GM12878 (cell line): Measurements from ENCODE around the gene ALDH1A2. TPM values are rescaled to one million over a fixed set of nuclear protein-coding genes. Genes with fewer than 3 reads are reported as not detected.

Experiments used
- ATAC-seq: fragments of 200-7000 bp; cut with Tn5 transposase; 3 replicates; pipeline ENCODE4 v1.9.1; 2020; ENCODE audit warnings: mild to moderate bottlenecking, moderate library complexity
- BruUV-seq: library from RNA; stranded (reverse); fragments of 400-500 nt; replicated peaks from 2 replicates; lab custom pipeline; 2021; lab: Mats Ljungman, UMichigan
- CTCF ChIA-PET: fragments of 300-600 bp; sonication (Branson Sonifier 250); formaldehyde crosslinking; extraction: SDS; loops from one replicate; lab custom pipeline; 2021; ENCODE audit warnings: inconsistent platforms; lab: Yijun Ruan, JAX
- POLR2A ChIA-PET: fragments of 350-600 bp; formaldehyde crosslinking; extraction: SDS; loops from one replicate; lab custom pipeline; 2021; ENCODE audit warnings: inconsistent platforms; lab: Charles Lee
- RAD21 ChIA-PET: fragments of 300-600 bp; sonication (Branson Sonifier 250); formaldehyde crosslinking; loops from one replicate; lab custom pipeline; 2023; ENCODE audit warnings: antibody characterized with exemption; ENCODE audit not compliant: unreplicated experiment; lab: Charles Lee
- SMC1A ChIA-PET: fragments of 300-600 bp; sonication (Branson Sonifier 250); formaldehyde crosslinking; loops from one replicate; lab custom pipeline; 2023; ENCODE audit not compliant: unreplicated experiment, uncharacterized antibody; lab: Charles Lee
- DNase-seq: peaks from one replicate; pipeline ENCODE4 v3.0.0-alpha.2; 2011; ENCODE audit warnings: low read depth, low spot score
- FAIRE-seq: peaks from 3 replicates; lab custom pipeline; 2011; peaks lifted over from hg19 to GRCh38; lab: Jason Lieb, UNC
- H2AFZ ChIP-seq: 2 replicates; pipeline ENCODE4 v1.6.0; 2011; ENCODE audit warnings: low read depth, low read length, control low read depth; ENCODE audit not compliant: control insufficient read depth
- H3K27ac ChIP-seq: 2 replicates; pipeline ENCODE4 v1.5.1; 2011; ENCODE audit warnings: control low read depth; ENCODE audit not compliant: control insufficient read depth, insufficient read depth
- H3K27me3 ChIP-seq, 2 experiments: replicated peaks in 1 of 2; 2 replicates each; pipeline versions ENCODE4 v1.6.0 to v1.6.1; 2011; ENCODE audit warnings: low read length in 1 of 2; ENCODE audit not compliant: control insufficient read depth in 2 of 2, insufficient read depth in 2 of 2
- H3K36me3 ChIP-seq, 2 experiments: 2 replicates each; pipeline ENCODE4 v1.5.1; 2011; ENCODE audit warnings: low read length in 1 of 2; ENCODE audit not compliant: control insufficient read depth in 2 of 2, insufficient read depth in 2 of 2
- H3K4me1 ChIP-seq: 2 replicates; pipeline ENCODE4 v1.6.1; 2011; ENCODE audit warnings: mild to moderate bottlenecking, low read length, moderate library complexity, mixed read lengths; ENCODE audit not compliant: control insufficient read depth, insufficient read depth
- H3K4me2 ChIP-seq: 2 replicates; pipeline ENCODE4 v1.6.0; 2011; ENCODE audit warnings: control low read depth; ENCODE audit not compliant: control insufficient read depth, insufficient read depth
- H3K4me3 ChIP-seq: fragments of 200-600 bp; sonication (generic); 2 replicates; pipeline ENCODE4 v1.5.1; 2016
- H3K79me2 ChIP-seq: 2 replicates; pipeline ENCODE4 v1.6.0; 2011; ENCODE audit warnings: low read length; ENCODE audit not compliant: control insufficient read depth, insufficient read depth
- H3K9ac ChIP-seq: 2 replicates; pipeline ENCODE4 v1.8.0; 2011; ENCODE audit warnings: low read length, control low read depth, mixed read lengths; ENCODE audit not compliant: control insufficient read depth, insufficient read depth
- H3K9me3 ChIP-seq: replicated peaks from 3 replicates; pipeline ENCODE4 v1.5.1; 2011; ENCODE audit warnings: mild to moderate bottlenecking, low read length; ENCODE audit not compliant: control insufficient read depth, insufficient read depth
- H4K20me1 ChIP-seq: 2 replicates; pipeline ENCODE4 v1.6.0; 2011; ENCODE audit not compliant: control insufficient read depth, insufficient read depth
- BHLHE40 ChIP-seq, 2 experiments: fragments of 450-650 bp in 1 of 2; IDR thresholded peaks; 2 replicates each; pipeline ENCODE4 v1.6.1; 2011 to 2017; ENCODE audit warnings: low read depth in 2 of 2, borderline replicate concordance in 1 of 2, improper control_type of control experiment in 1 of 2, low read length in 1 of 2, mild to moderate bottlenecking in 1 of 2
- CBX3 ChIP-seq: fragments of 200-600 bp; sonication (generic); IDR thresholded peaks from 2 replicates; pipeline ENCODE4 v1.6.1; 2016; ENCODE audit warnings: low read depth, borderline replicate concordance
- EED ChIP-seq: sonication (generic); IDR thresholded peaks from 2 replicates; pipeline ENCODE4 v1.6.1; 2016; ENCODE audit warnings: antibody characterized with exemption, low read depth
- FOXK2 ChIP-seq: fragments of 450-650 bp; IDR thresholded peaks from 2 replicates; pipeline ENCODE4 v1.6.1; 2017; ENCODE audit warnings: mild to moderate bottlenecking, moderate library complexity
- HCFC1 ChIP-seq: fragments of 150-350 bp; IDR thresholded peaks from 2 replicates; pipeline ENCODE4 v1.6.1; 2014; ENCODE audit warnings: low read length
- MYC ChIP-seq: IDR thresholded peaks from 2 replicates; pipeline ENCODE4 v1.6.1; 2011; ENCODE audit warnings: mild to moderate bottlenecking, low read length, moderate library complexity, inconsistent platforms; ENCODE audit not compliant: insufficient read depth, insufficient replicate concordance, insufficient read length, severe bottlenecking
- NRF1 ChIP-seq: conservative IDR thresholded peaks from 2 replicates; pipeline ENCODE4 v1.6.1; 2011; ENCODE audit warnings: mild to moderate bottlenecking, low read depth, low read length, improper control_type of control experiment
- POLR2AphosphoS5 ChIP-seq: IDR thresholded peaks from 2 replicates; pipeline ENCODE4 v1.6.1; 2011; ENCODE audit warnings: mild to moderate bottlenecking, low read length, inconsistent platforms
- SPI1 ChIP-seq: IDR thresholded peaks from 2 replicates; pipeline ENCODE4 v1.6.1; 2011; ENCODE audit warnings: low read depth, mild to moderate bottlenecking, low read length, moderate library complexity, borderline replicate concordance; ENCODE audit not compliant: insufficient read depth
- SUPT20H ChIP-seq: IDR thresholded peaks from 2 replicates; pipeline ENCODE4 v1.6.1; 2011; ENCODE audit warnings: low read depth, mild to moderate bottlenecking, low read length, moderate library complexity, borderline replicate concordance; ENCODE audit not compliant: control insufficient read depth
- TAF1 ChIP-seq: IDR thresholded peaks from 2 replicates; pipeline ENCODE4 v1.6.1; 2011; ENCODE audit warnings: mild to moderate bottlenecking, low read depth, low read length, borderline replicate concordance
- YBX1 ChIP-seq: fragments of 450-650 bp; IDR thresholded peaks from 2 replicates; pipeline ENCODE4 v1.6.1; 2016; ENCODE audit warnings: antibody characterized with exemption
- ZBTB33 ChIP-seq: fragments of 450-650 bp; IDR thresholded peaks from 2 replicates; pipeline ENCODE4 v1.6.1; 2017; ENCODE audit warnings: mild to moderate bottlenecking
- ZNF217 ChIP-seq: fragments of 450-650 bp; IDR thresholded peaks from 2 replicates; pipeline ENCODE4 v1.6.1; 2017; ENCODE audit warnings: antibody characterized with exemption, mild to moderate bottlenecking
- ZZZ3 ChIP-seq: IDR thresholded peaks from 2 replicates; pipeline ENCODE4 v1.6.1; 2011; ENCODE audit warnings: low read depth; ENCODE audit not compliant: control insufficient read depth, insufficient read length
- WGBS: methylation state at CpG from one replicate; pipeline ENCODE4 v1.1.6; 2016; ENCODE audit warnings: low lambda C conversion rate; ENCODE audit not compliant: insufficient replicate concordance, insufficient coverage; ENCODE audit errors: missing lambda C conversion rate; 5-methylcytosine and 5-hydroxymethylcytosine counted together
- in situ Hi-C: fragments of 300-500 bp; cut with MboI; formaldehyde crosslinking; loops from 9 replicates; pipeline ENCODE4 v1.14.3; 2018; ENCODE audit warnings: mixed read lengths
- intact Hi-C: fragments of 100-400 bp; cut with micrococcal nuclease; formaldehyde crosslinking; loops from one replicate; pipeline ENCODE4 v1.14.2; 2022; ENCODE audit not compliant: unreplicated experiment
- polyA plus RNA-seq, 11 experiments: library from polyadenylated mRNA; depleted of rRNA in 4 of 11; unstranded in 6 of 11; stranded (reverse) in 5 of 11; fragments of >200 nt; fragmentation: Nextera tagmentation in 4 of 11; fragmentation: Illumina TruSeq in 1 of 11; extraction: Ambion mirVana in 4 of 11; extraction: Trizol in 1 of 11; gene quantifications; 1 replicate in 1 of 11; 2 replicates in 10 of 11; pipeline versions ENCODE4 v1.2.1 to v1.2.3, GENCODE V29; 2011 to 2016; ENCODE audit warnings: inconsistent platforms in 2 of 11, missing spikeins in 2 of 11, low read depth in 1 of 11
- total RNA-seq, 4 experiments: library from RNA; depleted of rRNA in 3 of 4; stranded (reverse); fragments of >200 nt in 3 of 4; fragmentation: Illumina TruSeq in 1 of 4; extraction: Trizol in 1 of 4; gene quantifications; 2 replicates each; pipeline versions ENCODE4 v1.2.1 to v1.2.3, GENCODE V29; 2013 to 2021
- TF ChIP-seq, protein P1 (sequence below): fragments of 450-650 bp; IDR thresholded peaks from 2 replicates; pipeline ENCODE4 v1.6.1; 2017; ENCODE audit warnings: borderline replicate concordance
- TF ChIP-seq, protein P2 (sequence below): fragments of 450-650 bp; IDR thresholded peaks from 2 replicates; pipeline ENCODE4 v1.6.1; 2014; ENCODE audit warnings: mild to moderate bottlenecking
- TF ChIP-seq, protein P3 (sequence below): IDR thresholded peaks from 2 replicates; pipeline ENCODE4 v1.6.1; 2012; ENCODE audit warnings: low read depth, low read length, improper control_type of control experiment

Gene ALDH1A2
- total and polyA plus RNA-seq, 10 of the 15 experiments (the other 5 are each of a cell fraction or from before 2014, with no cell fraction given), result 0.06 to 0.92 (median 0.18) TPM; not detected in 5

DNA sequence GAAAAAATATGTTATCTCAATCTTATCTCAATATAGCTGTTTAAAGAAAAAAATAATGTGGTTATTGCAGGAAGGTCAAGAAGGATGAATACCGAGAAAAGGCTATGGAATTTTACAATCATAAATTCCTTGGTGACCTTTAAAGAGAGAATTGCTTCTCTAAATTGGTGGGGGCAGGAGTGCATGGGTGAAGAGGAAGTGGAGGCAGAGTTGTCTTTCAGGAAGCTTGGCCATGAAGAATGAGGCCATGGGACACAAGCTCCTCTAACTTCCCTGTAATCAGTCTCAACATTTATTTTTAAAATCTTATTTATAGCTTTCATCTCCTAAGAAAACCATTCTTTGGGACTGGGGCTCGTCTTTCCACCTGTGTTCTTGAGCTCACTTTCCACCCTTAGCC, 22.4 kb upstream of the ALDH1A2 start (continued):
- TF ChIP-seq, protein P1, sequence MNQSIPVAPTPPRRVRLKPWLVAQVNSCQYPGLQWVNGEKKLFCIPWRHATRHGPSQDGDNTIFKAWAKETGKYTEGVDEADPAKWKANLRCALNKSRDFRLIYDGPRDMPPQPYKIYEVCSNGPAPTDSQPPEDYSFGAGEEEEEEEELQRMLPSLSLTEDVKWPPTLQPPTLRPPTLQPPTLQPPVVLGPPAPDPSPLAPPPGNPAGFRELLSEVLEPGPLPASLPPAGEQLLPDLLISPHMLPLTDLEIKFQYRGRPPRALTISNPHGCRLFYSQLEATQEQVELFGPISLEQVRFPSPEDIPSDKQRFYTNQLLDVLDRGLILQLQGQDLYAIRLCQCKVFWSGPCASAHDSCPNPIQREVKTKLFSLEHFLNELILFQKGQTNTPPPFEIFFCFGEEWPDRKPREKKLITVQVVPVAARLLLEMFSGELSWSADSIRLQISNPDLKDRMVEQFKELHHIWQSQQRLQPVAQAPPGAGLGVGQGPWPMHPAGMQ, result no peak
- TF ChIP-seq MYC, result no peak
- TF ChIP-seq CBX3, result no peak
- TF ChIP-seq SPI1, result no peak

- no peaks in the 10 kb centered on the region for H3K9me3 ChIP-seq
- ATAC-seq, result no peak
- H3K4me2 ChIP-seq, result no peak overlapping the region
- RAD21 ChIA-PET, result no interaction called here
- no peak for DNase-seq
- POLR2A ChIA-PET, result interaction anchor here (0.6 kb wide), 1 partner anchor 25 kb away, joined by 3 read pairs; no protein-coding TSS in a partner anchor
- H3K27ac ChIP-seq, result no peak overlapping the region
- no peaks in the 10 kb centered on the region for H3K27me3 ChIP-seq
- no TSS peak for BruUV-seq
- no peak overlapping the region for H3K4me3 ChIP-seq
- H3K4me1 ChIP-seq, result no peaks in the 10 kb centered on the region
- SMC1A ChIA-PET, result no interaction called here
- in situ Hi-C loops, result no loop called here
- TF ChIP-seq NRF1 (no peak), EED (no peak), BHLHE40 (IDR thresholded peaks at IDR 0.05; ENCODE audit: borderline replicate concordance in 1 of 2, low read depth in 2 of 2, low read length in 1 of 2) (no peak), POLR2AphosphoS5 (no peak), TAF1 (no peak), ZZZ3 (no peak), FOXK2 (no peak), HCFC1 (no peak), ZBTB33 (no peak), SUPT20H (no peak), ZNF217 (no peak), YBX1 (no peak)
- TF ChIP-seq, protein P2, sequence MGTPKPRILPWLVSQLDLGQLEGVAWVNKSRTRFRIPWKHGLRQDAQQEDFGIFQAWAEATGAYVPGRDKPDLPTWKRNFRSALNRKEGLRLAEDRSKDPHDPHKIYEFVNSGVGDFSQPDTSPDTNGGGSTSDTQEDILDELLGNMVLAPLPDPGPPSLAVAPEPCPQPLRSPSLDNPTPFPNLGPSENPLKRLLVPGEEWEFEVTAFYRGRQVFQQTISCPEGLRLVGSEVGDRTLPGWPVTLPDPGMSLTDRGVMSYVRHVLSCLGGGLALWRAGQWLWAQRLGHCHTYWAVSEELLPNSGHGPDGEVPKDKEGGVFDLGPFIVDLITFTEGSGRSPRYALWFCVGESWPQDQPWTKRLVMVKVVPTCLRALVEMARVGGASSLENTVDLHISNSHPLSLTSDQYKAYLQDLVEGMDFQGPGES, result no peak
- TF ChIP-seq, protein P3, sequence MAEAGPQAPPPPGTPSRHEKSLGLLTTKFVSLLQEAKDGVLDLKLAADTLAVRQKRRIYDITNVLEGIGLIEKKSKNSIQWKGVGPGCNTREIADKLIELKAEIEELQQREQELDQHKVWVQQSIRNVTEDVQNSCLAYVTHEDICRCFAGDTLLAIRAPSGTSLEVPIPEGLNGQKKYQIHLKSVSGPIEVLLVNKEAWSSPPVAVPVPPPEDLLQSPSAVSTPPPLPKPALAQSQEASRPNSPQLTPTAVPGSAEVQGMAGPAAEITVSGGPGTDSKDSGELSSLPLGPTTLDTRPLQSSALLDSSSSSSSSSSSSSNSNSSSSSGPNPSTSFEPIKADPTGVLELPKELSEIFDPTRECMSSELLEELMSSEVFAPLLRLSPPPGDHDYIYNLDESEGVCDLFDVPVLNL, result no peak
- intact Hi-C loops, result no loop called here
- no peaks in the 10 kb centered on the region for H3K79me2 ChIP-seq
- no peaks in the 10 kb centered on the region for H3K36me3 ChIP-seq
- no peak overlapping the region for H3K9ac ChIP-seq
- FAIRE-seq, result no peak
- WGBS, result 0% methylated on average over 2 of the region's 2 CpGs
- CTCF ChIA-PET, result interaction anchor here (0.9 kb wide), 1 partner anchor 16 kb away, joined by 4 read pairs; no protein-coding TSS in a partner anchor
- no peaks in the 10 kb centered on the region for H4K20me1 ChIP-seq
- H2AFZ ChIP-seq, result no peak overlapping the region
These were observed 21.0 kb upstream of the ALDH1A2 start for GRCh38 chr15:58086491-58086890.
